ENCODE results near the gene SNAP29. TPM values are rescaled to one million over a fixed set of nuclear protein-coding genes. Genes with fewer than 3 reads are reported as not detected.
"Not testable (repeated sequence)": the region's sequence is repeated elsewhere in the genome, so short reads cannot be mapped to it uniquely, and the experiment has no call there.

The SNAP29 gene
- total and polyA plus RNA-seq, 9 of the 15 experiments (the other 6 are each of a cell fraction or from before 2014, with no cell fraction given) = 19.5 to 250 (median 75.9) TPM

GRCh38 chr22:20908717-20909116, 49.9 kb downstream of the SNAP29 start:
- H3K4me2 ChIP-seq (ENCODE audit: insufficient read depth, low read length); H3K9me3 ChIP-seq (replicated peaks; ENCODE audit: control insufficient read depth, insufficient read depth, low read depth, low read length); H3K27ac ChIP-seq (ENCODE audit: extremely low read depth, low read depth, low read length); intact Hi-C loops (cut with micrococcal nuclease); H3K9ac ChIP-seq (ENCODE audit: insufficient read depth in 1 of 2, low read depth in 2 of 2, low read length in 2 of 2); H3K79me2 ChIP-seq (ENCODE audit: control insufficient read depth, insufficient read depth, low read length); H3K4me3 ChIP-seq; CTCF ChIA-PET (ENCODE audit: low intra/inter-chr PET ratio); BruUV-seq (replicated peaks); H4K20me1 ChIP-seq (replicated peaks; ENCODE audit: control insufficient read depth, insufficient read depth, low read length); ATAC-seq; H3K36me3 ChIP-seq (ENCODE audit: control insufficient read depth, insufficient read depth, low read length); H3K4me1 ChIP-seq (replicated peaks in 1 of 2; ENCODE audit: control insufficient read depth in 2 of 2, insufficient read depth in 2 of 2, low read length in 2 of 2); DNase-seq (ENCODE audit: extremely low read depth in 1 of 4, low spot score in 3 of 4); H3K9me1 ChIP-seq (ENCODE audit: control insufficient read depth, insufficient read depth, low read length); FAIRE-seq; H2AFZ ChIP-seq (ENCODE audit: low read depth, low read length); in situ Hi-C loops (cut with MboI): not testable (repeated sequence)
- peaks cover 11 to 18% of the 10 kb centered on the region in 2 experiments for H3K27me3 ChIP-seq (ENCODE audit: control insufficient read depth in 2 of 2, insufficient read depth in 2 of 2, low read length in 2 of 2)
- peak; percentile 100 for TF ChIP-seq ZNF121 (CRISPR knock-in tag; conservative IDR thresholded peaks at IDR 0.05)
- TF ChIP-seq, protein P1, sequence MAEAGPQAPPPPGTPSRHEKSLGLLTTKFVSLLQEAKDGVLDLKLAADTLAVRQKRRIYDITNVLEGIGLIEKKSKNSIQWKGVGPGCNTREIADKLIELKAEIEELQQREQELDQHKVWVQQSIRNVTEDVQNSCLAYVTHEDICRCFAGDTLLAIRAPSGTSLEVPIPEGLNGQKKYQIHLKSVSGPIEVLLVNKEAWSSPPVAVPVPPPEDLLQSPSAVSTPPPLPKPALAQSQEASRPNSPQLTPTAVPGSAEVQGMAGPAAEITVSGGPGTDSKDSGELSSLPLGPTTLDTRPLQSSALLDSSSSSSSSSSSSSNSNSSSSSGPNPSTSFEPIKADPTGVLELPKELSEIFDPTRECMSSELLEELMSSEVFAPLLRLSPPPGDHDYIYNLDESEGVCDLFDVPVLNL (CRISPR knock-in tag; IDR thresholded peaks at IDR 0.05; ENCODE audit: low read depth) = 0 out of 2 replicates have a peak, but pooled peaks have one; percentile 43
- TF ChIP-seq RBM25 (IDR thresholded peaks at IDR 0.05; ENCODE audit: low read depth, low read length, severe bottlenecking) = peak; percentile 79
- 54% methylated on average over 5 of the region's 5 CpGs for WGBS (ENCODE audit: insufficient coverage, low coverage, missing lambda C conversion rate)
- POLR2A ChIA-PET = interaction anchor here (0.6 to 54.6 kb wide), 7 partner anchors 13 to 713 kb away, joined by 3 to 1556 read pairs (median 5); partner anchors contain the start of genes AIFM3 and LZTR1
